H9 (cell line): Measurements from ENCODE around the gene MYCN. TPM values are rescaled to one million over a fixed set of nuclear protein-coding genes. Genes with fewer than 3 reads are reported as not detected.

Experiments
- DNase-seq: peaks from one replicate; pipeline ENCODE4 v3.0.0-alpha.2; 2017
- H2AFZ ChIP-seq: one replicate; pipeline ENCODE4 v1.6.1; 2013; ENCODE audit warnings: mild to moderate bottlenecking, low read length, control low read depth, moderate library complexity
- H2AK5ac ChIP-seq: 2 replicates; pipeline ENCODE4 v1.6.1; 2013; ENCODE audit warnings: low read length, control low read depth, mixed read lengths; ENCODE audit not compliant: insufficient read length
- H2BK120ac ChIP-seq: one replicate; pipeline ENCODE4 v1.6.1; 2013; ENCODE audit warnings: low read depth, mild to moderate bottlenecking, low read length, control low read depth, inconsistent platforms; ENCODE audit not compliant: poor library complexity, severe bottlenecking
- H2BK12ac ChIP-seq: 2 replicates; pipeline ENCODE4 v1.6.1; 2013; ENCODE audit warnings: low read length, control low read depth, mixed read lengths, low read depth; ENCODE audit not compliant: insufficient read length
- H2BK15ac ChIP-seq: 2 replicates; pipeline ENCODE4 v1.6.1; 2013; ENCODE audit warnings: low read depth, low read length, control low read depth
- H2BK20ac ChIP-seq: one replicate; pipeline ENCODE4 v1.6.1; 2013; ENCODE audit warnings: low read depth, mild to moderate bottlenecking, low read length, control low read depth, inconsistent platforms; ENCODE audit not compliant: poor library complexity, severe bottlenecking
- H2BK5ac ChIP-seq: 2 replicates; pipeline ENCODE4 v1.6.1; 2013; ENCODE audit warnings: low read length, control low read depth, mixed read lengths; ENCODE audit not compliant: insufficient read length
- H3K14ac ChIP-seq: 2 replicates; pipeline ENCODE4 v1.6.1; 2013; ENCODE audit warnings: low read length, control low read depth; ENCODE audit not compliant: insufficient read depth
- H3K18ac ChIP-seq: 2 replicates; pipeline ENCODE4 v1.6.1; 2013; ENCODE audit warnings: low read depth, mild to moderate bottlenecking, mixed read lengths, low read length, control low read depth; ENCODE audit not compliant: insufficient read length
- H3K23ac ChIP-seq: 2 replicates; pipeline ENCODE4 v1.6.1; 2013; ENCODE audit warnings: low read length, control low read depth, mixed read lengths, low read depth; ENCODE audit not compliant: insufficient read length
- H3K23me2 ChIP-seq: 2 replicates; pipeline ENCODE4 v1.6.1; 2013; ENCODE audit warnings: low read depth, mild to moderate bottlenecking, mixed read lengths, low read length, control low read depth; ENCODE audit not compliant: insufficient read length, poor library complexity, severe bottlenecking
- H3K27ac ChIP-seq: 2 replicates; pipeline ENCODE4 v1.5.1; 2013; ENCODE audit warnings: low read length, control low read depth, mixed read lengths, low read depth; ENCODE audit not compliant: insufficient read length
- H3K27me3 ChIP-seq: 2 replicates; pipeline ENCODE4 v1.6.1; 2013; ENCODE audit warnings: low read length, control low read depth, inconsistent platforms; ENCODE audit not compliant: insufficient read depth
- H3K4ac ChIP-seq: 2 replicates; pipeline ENCODE4 v1.6.1; 2013; ENCODE audit warnings: low read depth, mild to moderate bottlenecking, control low read depth, inconsistent platforms, low read length, moderate library complexity
- H3K4me1 ChIP-seq: 2 replicates; pipeline ENCODE4 v1.6.1; 2013; ENCODE audit warnings: low read length, control low read depth, inconsistent platforms; ENCODE audit not compliant: insufficient read depth
- H3K4me2 ChIP-seq: 2 replicates; pipeline ENCODE4 v1.6.1; 2013; ENCODE audit warnings: low read length, control low read depth, mixed read lengths; ENCODE audit not compliant: insufficient read length, insufficient read depth
- H3K56ac ChIP-seq: 2 replicates; pipeline ENCODE4 v1.6.1; 2013; ENCODE audit warnings: low read depth, mild to moderate bottlenecking, mixed read lengths, low read length, control low read depth; ENCODE audit not compliant: insufficient read length
- H3K79me1 ChIP-seq: 2 replicates; pipeline ENCODE4 v1.6.1; 2013; ENCODE audit warnings: low read depth, mild to moderate bottlenecking, moderate library complexity, low read length, control low read depth, inconsistent platforms; ENCODE audit not compliant: insufficient read depth, poor library complexity, severe bottlenecking
- H3K79me2 ChIP-seq: 2 replicates; pipeline ENCODE4 v1.6.1; 2013; ENCODE audit warnings: low read length, control low read depth, inconsistent platforms; ENCODE audit not compliant: insufficient read depth
- H3K9ac ChIP-seq: 2 replicates; pipeline ENCODE4 v1.6.1; 2013; ENCODE audit warnings: low read length, control low read depth, mixed read lengths; ENCODE audit not compliant: insufficient read length; ENCODE audit errors: extremely low read depth
- H3K9me3 ChIP-seq: one replicate; pipeline ENCODE4 v1.6.1; 2013; ENCODE audit warnings: low read depth, low read length, inconsistent platforms; ENCODE audit not compliant: control insufficient read depth
- H3T11ph ChIP-seq: one replicate; pipeline ENCODE4 v1.6.1; 2013; ENCODE audit warnings: mild to moderate bottlenecking, low read length, control low read depth, inconsistent platforms
- H4K20me1 ChIP-seq: one replicate; pipeline ENCODE4 v1.6.1; 2013; ENCODE audit not compliant: control insufficient read depth, insufficient read length, insufficient read depth
- H4K5ac ChIP-seq: 2 replicates; pipeline ENCODE4 v1.6.1; 2013; ENCODE audit warnings: low read depth, mild to moderate bottlenecking, mixed read lengths, low read length, control low read depth; ENCODE audit not compliant: insufficient read length
- H4K8ac ChIP-seq: replicated peaks from 2 replicates; pipeline ENCODE4 v1.6.1; 2013; ENCODE audit warnings: low read length, control low read depth, mixed read lengths, low read depth; ENCODE audit not compliant: insufficient read length
- H4K91ac ChIP-seq: 2 replicates; pipeline ENCODE4 v1.6.1; 2013; ENCODE audit warnings: low read depth, mild to moderate bottlenecking, moderate library complexity, mixed read lengths, low read length, control low read depth; ENCODE audit not compliant: insufficient read length
- H3K27ac Mint-ChIP-seq, 3 experiments: 2 replicates in 2 of 3; 3 replicates in 1 of 3; pipeline ENCODE4 v1.8.0; 2020 to 2021; ENCODE audit warnings: mixed read lengths in 3 of 3, mild to moderate bottlenecking in 1 of 3, moderate library complexity in 1 of 3
- H3K27me3 Mint-ChIP-seq: 2 replicates; pipeline ENCODE4 v1.8.0; 2021; ENCODE audit warnings: low read depth, mild to moderate bottlenecking, moderate library complexity, mixed read lengths
- H3K36me3 Mint-ChIP-seq, 3 experiments: 2 replicates in 2 of 3; 3 replicates in 1 of 3; pipeline ENCODE4 v1.8.0; 2020 to 2021; ENCODE audit warnings: low read depth in 3 of 3, mixed read lengths in 3 of 3; ENCODE audit not compliant: insufficient read depth in 1 of 3
- H3K4me1 Mint-ChIP-seq, 2 experiments: 2 replicates each; pipeline ENCODE4 v1.8.0; 2020; ENCODE audit warnings: mixed read lengths in 2 of 2
- H3K4me3 Mint-ChIP-seq, 2 experiments: 2 replicates in 1 of 2; 3 replicates in 1 of 2; pipeline ENCODE4 v1.8.0; 2020 to 2021; ENCODE audit warnings: mild to moderate bottlenecking in 2 of 2, mixed read lengths in 2 of 2, moderate library complexity in 1 of 2
- H3K9me3 Mint-ChIP-seq, 2 experiments: 2 replicates in 1 of 2; 3 replicates in 1 of 2; pipeline ENCODE4 v1.8.0; 2020; ENCODE audit warnings: mild to moderate bottlenecking in 2 of 2, mixed read lengths in 2 of 2, moderate library complexity in 1 of 2
- WGBS: extraction: QIAGEN DNeasy Blood & Tissue Kit; methylation state at CpG from one replicate; pipeline ENCODE4 v1.1.7; 2013; ENCODE audit warnings: missing lambda C conversion rate, low lambda C conversion rate, mixed read lengths; ENCODE audit not compliant: insufficient read length; ENCODE audit errors: extremely low coverage; 5-methylcytosine and 5-hydroxymethylcytosine counted together
- total RNA-seq: library from RNA; stranded (reverse); gene quantifications from 2 replicates; pipeline ENCODE4 v1.2.1, GENCODE V29; 2021
- TF ChIP-seq, protein P1 (sequence below): fragments of 200-600 bp; sonication (generic); conservative IDR thresholded peaks from 3 replicates; pipeline ENCODE4 v1.8.0; 2021; ENCODE audit warnings: antibody characterized with exemption, mild to moderate bottlenecking

The MYCN gene
- total RNA-seq, 1 experiment from 2014 or later, result 100.0 TPM

DNA sequence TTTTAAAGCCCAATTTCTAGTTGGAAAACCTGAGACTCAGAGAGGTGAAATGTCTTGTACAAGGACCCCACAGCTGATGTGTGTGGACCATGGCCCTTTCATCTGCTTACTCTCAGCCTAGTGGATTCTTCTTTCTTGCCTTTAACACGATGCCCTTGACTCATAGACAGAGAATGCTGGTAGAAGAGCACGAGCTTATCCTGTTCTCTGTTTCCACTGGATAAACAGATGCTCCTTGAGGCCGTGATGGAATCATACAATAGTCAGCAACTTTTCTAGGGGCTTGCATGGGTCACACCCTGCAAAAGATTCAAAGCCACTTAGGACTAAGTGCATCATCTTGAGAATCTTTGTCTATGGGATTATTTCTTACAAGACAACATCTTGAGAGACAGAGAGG lies 50.9 kb downstream of the MYCN start:
- TF ChIP-seq, protein P1, sequence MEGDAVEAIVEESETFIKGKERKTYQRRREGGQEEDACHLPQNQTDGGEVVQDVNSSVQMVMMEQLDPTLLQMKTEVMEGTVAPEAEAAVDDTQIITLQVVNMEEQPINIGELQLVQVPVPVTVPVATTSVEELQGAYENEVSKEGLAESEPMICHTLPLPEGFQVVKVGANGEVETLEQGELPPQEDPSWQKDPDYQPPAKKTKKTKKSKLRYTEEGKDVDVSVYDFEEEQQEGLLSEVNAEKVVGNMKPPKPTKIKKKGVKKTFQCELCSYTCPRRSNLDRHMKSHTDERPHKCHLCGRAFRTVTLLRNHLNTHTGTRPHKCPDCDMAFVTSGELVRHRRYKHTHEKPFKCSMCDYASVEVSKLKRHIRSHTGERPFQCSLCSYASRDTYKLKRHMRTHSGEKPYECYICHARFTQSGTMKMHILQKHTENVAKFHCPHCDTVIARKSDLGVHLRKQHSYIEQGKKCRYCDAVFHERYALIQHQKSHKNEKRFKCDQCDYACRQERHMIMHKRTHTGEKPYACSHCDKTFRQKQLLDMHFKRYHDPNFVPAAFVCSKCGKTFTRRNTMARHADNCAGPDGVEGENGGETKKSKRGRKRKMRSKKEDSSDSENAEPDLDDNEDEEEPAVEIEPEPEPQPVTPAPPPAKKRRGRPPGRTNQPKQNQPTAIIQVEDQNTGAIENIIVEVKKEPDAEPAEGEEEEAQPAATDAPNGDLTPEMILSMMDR, result no peak
- H3K23ac ChIP-seq, result no peak overlapping the region
- no peak overlapping the region for H4K5ac ChIP-seq
- H3K79me1 ChIP-seq, result no peaks in the 10 kb centered on the region
- no peak overlapping the region for H3K4me3 Mint-ChIP-seq
- H3K79me2 ChIP-seq, result no peaks in the 10 kb centered on the region
- H3K9ac ChIP-seq, result no peak overlapping the region
- H3K4me2 ChIP-seq, result no peak overlapping the region
- no peaks in the 10 kb centered on the region for H3K27me3 ChIP-seq
- no peaks in the 10 kb centered on the region for H3K23me2 ChIP-seq
- no peak overlapping the region for H2BK20ac ChIP-seq
- H3K4me1 Mint-ChIP-seq, result peaks cover 30 to 34% of the 10 kb centered on the region in 2 experiments
- H3K4me1 ChIP-seq, result peaks cover 8% of the 10 kb centered on the region
- no peak overlapping the region for H2BK120ac ChIP-seq
- H3K27me3 Mint-ChIP-seq, result peaks cover 3% of the 10 kb centered on the region; the same call in 1 of the 2 replicates
- H3K36me3 Mint-ChIP-seq, result no peaks in the 10 kb centered on the region; a peak in 1 of 7 replicates
- no peak overlapping the region for H3K56ac ChIP-seq
- H3K9me3 ChIP-seq, result no peaks in the 10 kb centered on the region
- H3K4ac ChIP-seq, result no peak overlapping the region
- H3K9me3 Mint-ChIP-seq, result no peaks in the 10 kb centered on the region
- no peak overlapping the region for H4K91ac ChIP-seq
- H4K8ac ChIP-seq, result no peak overlapping the region
- H2AK5ac ChIP-seq, result no peak overlapping the region
- WGBS, result no CpG with 5 or more reads among the region's 3 CpGs
- H3K18ac ChIP-seq, result no peak overlapping the region
- H2BK5ac ChIP-seq, result no peak overlapping the region
- H4K20me1 ChIP-seq, result no peaks in the 10 kb centered on the region
- peak overlapping the region in 2 of 3 experiments; percentile 10 to 19; a peak in 5 of 7 replicates for H3K27ac Mint-ChIP-seq
- H3K27ac ChIP-seq, result no peak overlapping the region
- no peak for DNase-seq
- no peak overlapping the region for H2BK15ac ChIP-seq
- H3T11ph ChIP-seq, result no peak overlapping the region
- no peak overlapping the region for H2AFZ ChIP-seq
- no peak overlapping the region for H2BK12ac ChIP-seq
- no peak overlapping the region for H3K14ac ChIP-seq
